Skin epidermis (tissue), 12 donors: Measurements from ENCODE around the gene LHX3.

ENCODE experiments used
- H3K27ac ChIP-seq, 21 experiments: fragments of 200-600 bp; sonication (generic) in 11 of 21; one replicate each; pipeline ENCODE4 v1.5.0; 2020; ENCODE audit warnings: mild to moderate bottlenecking in 3 of 21, inconsistent platforms in 2 of 21, moderate library complexity in 2 of 21
- H3K4me3 ChIP-seq, 7 experiments: fragments of 200-600 bp; sonication (generic) in 2 of 7; one replicate each; pipeline ENCODE4 v1.5.0; 2020; ENCODE audit warnings: inconsistent platforms in 2 of 7, mild to moderate bottlenecking in 2 of 7, moderate library complexity in 1 of 7

Gene LHX3

GRCh38 chr9:136197930-136198604 is 6.9 kb downstream of the LHX3 start:
- H3K27ac ChIP-seq = no peak overlapping the region
- H3K4me3 ChIP-seq = no peak overlapping the region

GRCh38 chr9:136197084-136197875 is 7.6 kb downstream of the LHX3 start:
- Histone ChIP-seq H3K27ac (no peak overlapping the region), H3K4me3 (no peak overlapping the region)

- Histone ChIP-seq H3K4me3 (no peak overlapping the region), H3K27ac (no peak overlapping the region)
Measured at GRCh38 chr9:136196404-136197083, 8.4 kb downstream of the LHX3 start.

- Histone ChIP-seq H3K4me3 (no peak overlapping the region), H3K27ac (no peak overlapping the region)
Measured at GRCh38 chr9:136194540-136194939, 10.4 kb downstream of the LHX3 start.

GRCh38 chr9:136193891-136194279 is 11.0 kb downstream of the LHX3 start:
- no peak overlapping the region for H3K27ac ChIP-seq
- H3K4me3 ChIP-seq = no peak overlapping the region

- no peak overlapping the region for H3K4me3 ChIP-seq
- no peak overlapping the region for H3K27ac ChIP-seq
Measured at GRCh38 chr9:136193127-136193890, 11.6 kb downstream of the LHX3 start.

- H3K4me3 ChIP-seq = no peak overlapping the region
- H3K27ac ChIP-seq = no peak overlapping the region
Measured at GRCh38 chr9:136192289-136193126, 12.4 kb downstream of the LHX3 start.

- Histone ChIP-seq H3K4me3 (no peak overlapping the region), H3K27ac (no peak overlapping the region)
Measured at GRCh38 chr9:136191960-136192286, 13.0 kb downstream of the LHX3 start.

- Histone ChIP-seq H3K4me3 (no peak overlapping the region), H3K27ac (no peak overlapping the region)
Measured at GRCh38 chr9:136191099-136191959, 13.6 kb downstream of the LHX3 start.

GRCh38 chr9:136190656-136191055 is 14.3 kb downstream of the LHX3 start:
- no peak overlapping the region for H3K27ac ChIP-seq
- H3K4me3 ChIP-seq = no peak overlapping the region

- H3K4me3 ChIP-seq = no peak overlapping the region
- H3K27ac ChIP-seq = no peak overlapping the region
Measured at GRCh38 chr9:136190237-136190601, 14.7 kb downstream of the LHX3 start.

GRCh38 chr9:136189394-136190236 is 15.3 kb downstream of the LHX3 start:
- H3K4me3 ChIP-seq = no peak overlapping the region

GRCh38 chr9:136187683-136188586 is 17.0 kb downstream of the LHX3 start:
- Histone ChIP-seq H3K4me3 (no peak overlapping the region), H3K27ac (no peak overlapping the region)

More at GRCh38 chr9:136189394-136190236, 15.3 kb downstream of the LHX3 start:
- H3K27ac ChIP-seq = no peak overlapping the region

- H3K4me3 ChIP-seq = no peak overlapping the region
- H3K27ac ChIP-seq = no peak overlapping the region
Measured at GRCh38 chr9:136187197-136187596, 17.7 kb downstream of the LHX3 start.

- Histone ChIP-seq H3K4me3 (no peak overlapping the region), H3K27ac (no peak overlapping the region)
Measured at GRCh38 chr9:136186386-136186785, 18.5 kb downstream of the LHX3 start.

GRCh38 chr9:136185596-136186366 is 19.1 kb downstream of the LHX3 start:
- H3K27ac ChIP-seq = no peak overlapping the region
- H3K4me3 ChIP-seq = no peak overlapping the region
